ENCODE results near the gene XG. TPM values are rescaled to one million over a fixed set of nuclear protein-coding genes. Genes with fewer than 3 reads are reported as not detected.
"Not testable (repeated sequence)": the region's sequence is repeated elsewhere in the genome, so short reads cannot be mapped to it uniquely, and the experiment has no call there.

XG gene
- total RNA-seq, 2 experiments from 2014 or later: not detected

- Mint-ChIP-seq H3K27me3 (peaks cover 7% of the 10 kb centered on the region), H3K27ac (no peak overlapping the region), H3K4me1 (no peaks in the 10 kb centered on the region), H3K9me3 (no peaks in the 10 kb centered on the region), H3K36me3 (ENCODE audit: low read depth) (no peaks in the 10 kb centered on the region), H3K4me3 (no peak overlapping the region)
- ChIA-PET CTCF (no interaction called here), POLR2A (no interaction called here)
- DNase-seq: no peak
Measured at GRCh38 chrX:2748815-2749188, 3.0 kb upstream of the XG start.

- no peaks in the 10 kb centered on the region for H3K9me3 Mint-ChIP-seq
- POLR2A ChIA-PET: no interaction called here
Measured at GRCh38 chrX:2751291-2751690, 549 bp upstream of the XG start.

GRCh38 chrX:2752441-2752840 lies 601 bp downstream of the XG start:
- CTCF ChIA-PET; H3K4me3 Mint-ChIP-seq; POLR2A ChIA-PET; H3K36me3 Mint-ChIP-seq (ENCODE audit: low read depth); H3K27ac Mint-ChIP-seq; H3K27me3 Mint-ChIP-seq; H3K4me1 Mint-ChIP-seq; H3K9me3 Mint-ChIP-seq; DNase-seq: not testable (repeated sequence)

More at GRCh38 chrX:2751291-2751690, 549 bp upstream of the XG start:
- H3K27me3 Mint-ChIP-seq: peaks cover 7% of the 10 kb centered on the region
- H3K27ac Mint-ChIP-seq: no peak overlapping the region
- CTCF ChIA-PET: no interaction called here
- no peaks in the 10 kb centered on the region for H3K36me3 Mint-ChIP-seq (ENCODE audit: low read depth)
- DNase-seq: no peak
- H3K4me1 Mint-ChIP-seq: no peaks in the 10 kb centered on the region
- no peak overlapping the region for H3K4me3 Mint-ChIP-seq

- H3K27ac Mint-ChIP-seq; H3K9me3 Mint-ChIP-seq; H3K4me1 Mint-ChIP-seq; POLR2A ChIA-PET; CTCF ChIA-PET; H3K4me3 Mint-ChIP-seq; H3K36me3 Mint-ChIP-seq (ENCODE audit: low read depth); H3K27me3 Mint-ChIP-seq; DNase-seq: not testable (repeated sequence)
Measured at GRCh38 chrX:2755163-2755715, 3.4 kb downstream of the XG start.

- Mint-ChIP-seq H3K4me3 (no peak overlapping the region), H3K4me1 (no peaks in the 10 kb centered on the region), H3K36me3 (ENCODE audit: low read depth) (no peaks in the 10 kb centered on the region), H3K9me3 (no peaks in the 10 kb centered on the region), H3K27me3 (peaks cover 6% of the 10 kb centered on the region), H3K27ac (no peak overlapping the region)
- DNase-seq: no peak
- ChIA-PET POLR2A (no interaction called here), CTCF (no interaction called here)
Measured at GRCh38 chrX:2756548-2756947, 4.7 kb downstream of the XG start.

GRCh38 chrX:2761246-2761645 lies 9.4 kb downstream of the XG start:
- Mint-ChIP-seq H3K27me3 (no peaks in the 10 kb centered on the region), H3K27ac (no peak overlapping the region), H3K9me3 (no peaks in the 10 kb centered on the region), H3K4me1 (no peaks in the 10 kb centered on the region), H3K4me3 (no peak overlapping the region), H3K36me3 (ENCODE audit: low read depth) (no peaks in the 10 kb centered on the region)
- no peak for DNase-seq
- ChIA-PET POLR2A (no interaction called here), CTCF (no interaction called here)

- H3K27me3 Mint-ChIP-seq; H3K36me3 Mint-ChIP-seq (ENCODE audit: low read depth); DNase-seq; H3K9me3 Mint-ChIP-seq; H3K4me3 Mint-ChIP-seq; POLR2A ChIA-PET; H3K4me1 Mint-ChIP-seq; CTCF ChIA-PET; H3K27ac Mint-ChIP-seq: not testable (repeated sequence)
Measured at GRCh38 chrX:2762671-2763070, 10.8 kb downstream of the XG start.

- POLR2A ChIA-PET; H3K9me3 Mint-ChIP-seq; H3K36me3 Mint-ChIP-seq (ENCODE audit: low read depth); H3K4me3 Mint-ChIP-seq; H3K4me1 Mint-ChIP-seq; DNase-seq; CTCF ChIA-PET; H3K27me3 Mint-ChIP-seq; H3K27ac Mint-ChIP-seq: not testable (repeated sequence)
Measured at GRCh38 chrX:2764766-2765548, 13.1 kb downstream of the XG start.

GRCh38 chrX:2765549-2765830 lies 13.7 kb downstream of the XG start:
- peaks cover 5% of the 10 kb centered on the region for H3K9me3 Mint-ChIP-seq
- ChIA-PET CTCF (no interaction called here), POLR2A (no interaction called here)
- no peaks in the 10 kb centered on the region for H3K27me3 Mint-ChIP-seq
- no peak overlapping the region for H3K27ac Mint-ChIP-seq
- DNase-seq: no peak
- no peaks in the 10 kb centered on the region for H3K36me3 Mint-ChIP-seq (ENCODE audit: low read depth)
- no peaks in the 10 kb centered on the region for H3K4me1 Mint-ChIP-seq
- no peak overlapping the region for H3K4me3 Mint-ChIP-seq

GRCh38 chrX:2766906-2767305 lies 15.1 kb downstream of the XG start:
- Mint-ChIP-seq H3K27ac (no peak overlapping the region), H3K4me1 (no peaks in the 10 kb centered on the region), H3K4me3 (no peak overlapping the region), H3K9me3 (peaks cover 7% of the 10 kb centered on the region), H3K27me3 (no peaks in the 10 kb centered on the region), H3K36me3 (ENCODE audit: low read depth) (no peaks in the 10 kb centered on the region)
- ChIA-PET POLR2A (no interaction called here), CTCF (no interaction called here)
- no peak for DNase-seq

GRCh38 chrX:2767631-2768455 lies 16.0 kb downstream of the XG start:
- ChIA-PET CTCF (no interaction called here), POLR2A (no interaction called here)
- Mint-ChIP-seq H3K27ac (no peak overlapping the region), H3K27me3 (no peaks in the 10 kb centered on the region), H3K36me3 (ENCODE audit: low read depth) (no peaks in the 10 kb centered on the region), H3K9me3 (peaks cover 7% of the 10 kb centered on the region), H3K4me3 (no peak overlapping the region), H3K4me1 (no peaks in the 10 kb centered on the region)
- no peak for DNase-seq

- H3K27ac Mint-ChIP-seq: no peak overlapping the region
- H3K27me3 Mint-ChIP-seq: no peaks in the 10 kb centered on the region
- no peaks in the 10 kb centered on the region for H3K4me1 Mint-ChIP-seq
- H3K4me3 Mint-ChIP-seq: no peak overlapping the region
- no peak for DNase-seq
- H3K9me3 Mint-ChIP-seq: peaks cover 13% of the 10 kb centered on the region
- H3K36me3 Mint-ChIP-seq (ENCODE audit: low read depth): no peaks in the 10 kb centered on the region
- CTCF ChIA-PET: no interaction called here
- POLR2A ChIA-PET: no interaction called here
Measured at GRCh38 chrX:2769615-2770014, 17.8 kb downstream of the XG start.

- H3K4me3 Mint-ChIP-seq; DNase-seq; H3K36me3 Mint-ChIP-seq (ENCODE audit: low read depth); POLR2A ChIA-PET; H3K27ac Mint-ChIP-seq; H3K4me1 Mint-ChIP-seq; CTCF ChIA-PET; H3K27me3 Mint-ChIP-seq: not testable (repeated sequence)
- H3K9me3 Mint-ChIP-seq: peaks cover 17% of the 10 kb centered on the region
Measured at GRCh38 chrX:2773166-2774055, 21.6 kb downstream of the XG start.
